ENCODE measurements around the gene CD48. TPM values are rescaled to one million over a fixed set of nuclear protein-coding genes. Genes with fewer than 3 reads are reported as not detected.
"Not testable (repeated sequence)": the region's sequence is repeated elsewhere in the genome, so short reads cannot be mapped to it uniquely, and the experiment has no call there.

CD48 gene
- total and polyA plus RNA-seq, 7 donors = 0.35 to 1.7 (median 0.99) TPM

- intact Hi-C loops (cut with DNase I) = no loop called here
- Histone ChIP-seq H3K36me3 (ENCODE audit: insufficient read depth in 1 of 2, low read depth in 1 of 2) (no peaks in the 10 kb centered on the region), H3K4me3 (no peak overlapping the region), H3K9me3 (no peaks in the 10 kb centered on the region), H3K27me3 (ENCODE audit: insufficient read depth in 3 of 3, low read length in 2 of 3) (no peaks in the 10 kb centered on the region), H3K27ac (no peak overlapping the region), H3K4me1 (no peaks in the 10 kb centered on the region)
- 75 to 83% (median 83%) methylated on average over 1 of the region's 1 CpG for WGBS, 3 donors
- no peak for ATAC-seq
- no peak for TF ChIP-seq CTCF (IDR thresholded peaks at IDR 0.05)
- no peak for DNase-seq
These were observed 20.4 kb upstream of the CD48 start for GRCh38 chr1:160731990-160732389.

- intact Hi-C loops (cut with DNase I); H3K27ac ChIP-seq; ATAC-seq; H3K4me3 ChIP-seq; DNase-seq; H3K9me3 ChIP-seq; H3K36me3 ChIP-seq (ENCODE audit: insufficient read depth in 1 of 2, low read depth in 1 of 2); H3K27me3 ChIP-seq (ENCODE audit: insufficient read depth in 3 of 3, low read length in 2 of 3); H3K4me1 ChIP-seq: not testable (repeated sequence)
- WGBS, 3 donors = 70 to 76% (median 75%) methylated on average over 2 of the region's 2 CpGs
These were observed 19.9 kb upstream of the CD48 start for GRCh38 chr1:160731564-160731963.

GRCh38 chr1:160727316-160727640 lies 15.7 kb upstream of the CD48 start:
- Histone ChIP-seq H3K4me1 (no peaks in the 10 kb centered on the region), H3K27me3 (ENCODE audit: insufficient read depth in 3 of 3, low read length in 2 of 3) (no peaks in the 10 kb centered on the region), H3K9me3 (no peaks in the 10 kb centered on the region), H3K36me3 (ENCODE audit: insufficient read depth in 1 of 2, low read depth in 1 of 2) (no peaks in the 10 kb centered on the region), H3K27ac (no peak overlapping the region), H3K4me3 (no peak overlapping the region)
- ATAC-seq (no peak), DNase-seq (no peak)
- no peak for TF ChIP-seq CTCF (IDR thresholded peaks at IDR 0.05)
- intact Hi-C loops (cut with DNase I) = loop anchor here in 1 of 2 donors (5.0 to 10.0 kb wide), 2 partner anchors 265 to 368 kb away; partner anchors contain the start of gene KLHDC9

GRCh38 chr1:160726498-160727315 lies 15.1 kb upstream of the CD48 start:
- no peaks in the 10 kb centered on the region for H3K9me3 ChIP-seq
- ATAC-seq (no peak), DNase-seq (no peak)
- intact Hi-C loops (cut with DNase I) = loop anchor here in 1 of 2 donors (5.0 to 10.0 kb wide), 2 partner anchors 266 to 368 kb away; partner anchors contain the start of gene KLHDC9
- no peaks in the 10 kb centered on the region for H3K4me1 ChIP-seq
- H3K27ac ChIP-seq = no peak overlapping the region
- H3K4me3 ChIP-seq = no peak overlapping the region
- no peaks in the 10 kb centered on the region for H3K27me3 ChIP-seq (ENCODE audit: insufficient read depth in 3 of 3, low read length in 2 of 3)
- peak; percentile 54 for TF ChIP-seq CTCF (IDR thresholded peaks at IDR 0.05)
- no peaks in the 10 kb centered on the region for H3K36me3 ChIP-seq (ENCODE audit: insufficient read depth in 1 of 2, low read depth in 1 of 2)
- 9 to 13% (median 12%) methylated on average over 8 of the region's 8 CpGs for WGBS, 3 donors

- intact Hi-C loops (cut with DNase I) = loop anchor here in 1 of 2 donors (5.0 to 10.0 kb wide), 2 partner anchors 266 to 369 kb away; partner anchors contain the start of gene KLHDC9
- no peak overlapping the region for H3K27ac ChIP-seq
- no peak for TF ChIP-seq CTCF (IDR thresholded peaks at IDR 0.05)
- no peaks in the 10 kb centered on the region for H3K27me3 ChIP-seq (ENCODE audit: insufficient read depth in 3 of 3, low read length in 2 of 3)
- H3K36me3 ChIP-seq (ENCODE audit: insufficient read depth in 1 of 2, low read depth in 1 of 2) = no peaks in the 10 kb centered on the region
- H3K4me1 ChIP-seq = no peaks in the 10 kb centered on the region
- H3K9me3 ChIP-seq = no peaks in the 10 kb centered on the region
- no peak overlapping the region for H3K4me3 ChIP-seq
- ATAC-seq (no peak), DNase-seq (no peak)
- WGBS, 3 donors = 42 to 55% (median 46%) methylated on average over 3 of the region's 3 CpGs
These were observed 14.5 kb upstream of the CD48 start for GRCh38 chr1:160726114-160726497.

Data from psoas muscle (tissue), 8 donors.